Fibroblast of villous mesenchyme (primary cell): Measurements from ENCODE around the gene PIP5K1B. TPM values are rescaled to one million over a fixed set of nuclear protein-coding genes. Genes with fewer than 3 reads are reported as not detected.

Experiments used
- DNase-seq: peaks from one replicate; pipeline ENCODE4 v3.0.0-alpha.2; 2010; ENCODE audit warnings: low read depth
- H3K4me3 ChIP-seq: 2 replicates; pipeline ENCODE4 v1.5.1; 2011; ENCODE audit warnings: low read depth, mild to moderate bottlenecking, low read length
- total RNA-seq: library from RNA; depleted of rRNA; stranded (reverse); fragments of >200 nt; gene quantifications from 2 replicates; pipeline ENCODE4 v1.2.3, GENCODE V29; 2012
- TF ChIP-seq, protein P1 (sequence below): IDR thresholded peaks from 2 replicates; pipeline ENCODE4 v1.5.1; 2012; ENCODE audit warnings: low read depth, mild to moderate bottlenecking, low read length; ENCODE audit not compliant: insufficient read depth

Gene PIP5K1B
- total RNA-seq, 1 donor, result under 0.01 TPM

DNA sequence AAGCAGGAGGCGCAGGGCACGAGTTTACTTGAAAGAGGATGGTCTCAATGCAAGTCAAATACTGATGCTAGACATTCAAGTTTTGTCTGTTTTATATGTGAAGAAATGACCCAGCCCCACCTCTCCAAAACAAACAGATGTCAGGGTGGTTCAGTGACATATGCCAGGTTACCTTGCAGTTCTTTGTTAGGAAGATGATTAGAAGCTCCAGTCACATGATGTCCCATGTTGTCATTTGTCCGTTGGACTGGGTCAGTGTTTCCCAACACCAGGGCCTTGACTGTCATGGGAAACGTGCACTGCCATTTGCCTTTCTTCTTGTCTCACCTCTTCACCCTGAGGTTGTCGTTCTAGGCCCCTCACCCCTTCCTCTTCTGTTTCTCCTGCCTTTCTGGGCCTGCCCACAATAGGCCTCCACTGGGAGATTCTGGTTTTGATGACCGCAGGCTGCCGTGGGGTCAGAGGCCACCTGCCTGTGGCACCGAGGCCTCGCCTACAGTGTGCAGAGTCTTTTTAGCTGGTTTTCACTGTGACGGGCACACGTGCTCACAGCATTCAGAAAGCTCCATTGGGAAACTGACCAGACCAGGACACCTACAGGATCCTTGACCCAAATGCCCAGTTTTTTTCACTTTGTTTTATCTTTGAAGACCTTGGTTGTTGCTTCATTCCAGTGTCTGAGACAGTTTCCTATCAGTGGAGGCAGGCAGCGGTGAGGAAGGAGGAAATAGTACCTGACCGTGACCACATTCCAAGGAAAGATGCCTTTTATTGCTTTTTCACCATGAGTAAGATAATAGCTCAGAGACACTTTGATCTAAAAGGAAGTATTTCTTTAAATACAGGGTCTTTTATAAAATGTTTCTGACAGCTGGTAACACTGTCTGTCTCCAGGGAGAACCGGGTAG, 123.1 kb downstream of the PIP5K1B start:
- no peak for DNase-seq
- H3K4me3 ChIP-seq, result no peak overlapping the region
- TF ChIP-seq, protein P1, sequence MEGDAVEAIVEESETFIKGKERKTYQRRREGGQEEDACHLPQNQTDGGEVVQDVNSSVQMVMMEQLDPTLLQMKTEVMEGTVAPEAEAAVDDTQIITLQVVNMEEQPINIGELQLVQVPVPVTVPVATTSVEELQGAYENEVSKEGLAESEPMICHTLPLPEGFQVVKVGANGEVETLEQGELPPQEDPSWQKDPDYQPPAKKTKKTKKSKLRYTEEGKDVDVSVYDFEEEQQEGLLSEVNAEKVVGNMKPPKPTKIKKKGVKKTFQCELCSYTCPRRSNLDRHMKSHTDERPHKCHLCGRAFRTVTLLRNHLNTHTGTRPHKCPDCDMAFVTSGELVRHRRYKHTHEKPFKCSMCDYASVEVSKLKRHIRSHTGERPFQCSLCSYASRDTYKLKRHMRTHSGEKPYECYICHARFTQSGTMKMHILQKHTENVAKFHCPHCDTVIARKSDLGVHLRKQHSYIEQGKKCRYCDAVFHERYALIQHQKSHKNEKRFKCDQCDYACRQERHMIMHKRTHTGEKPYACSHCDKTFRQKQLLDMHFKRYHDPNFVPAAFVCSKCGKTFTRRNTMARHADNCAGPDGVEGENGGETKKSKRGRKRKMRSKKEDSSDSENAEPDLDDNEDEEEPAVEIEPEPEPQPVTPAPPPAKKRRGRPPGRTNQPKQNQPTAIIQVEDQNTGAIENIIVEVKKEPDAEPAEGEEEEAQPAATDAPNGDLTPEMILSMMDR, result no peak

DNA sequence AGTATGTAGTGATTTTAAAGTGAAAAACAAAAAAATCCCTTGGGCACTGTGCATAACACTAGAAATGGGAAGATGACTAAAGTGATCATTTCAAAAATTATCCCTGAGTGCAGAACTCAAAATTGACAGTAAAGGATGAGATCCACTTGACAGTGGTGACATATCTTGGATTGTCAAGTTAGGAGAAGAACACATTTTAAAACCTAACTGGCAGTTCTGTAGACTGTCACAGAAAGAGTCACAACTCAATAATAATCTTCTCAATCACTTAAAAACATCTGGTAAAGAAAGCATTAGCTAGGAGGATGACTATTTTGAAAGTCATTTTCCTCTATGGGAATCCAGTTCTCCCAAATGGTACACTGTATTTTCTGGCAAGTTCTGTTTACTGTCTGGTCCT, 127.1 kb downstream of the PIP5K1B start:
- H3K4me3 ChIP-seq, result no peak overlapping the region
- TF ChIP-seq, protein P1, result no peak
- no peak for DNase-seq

DNA sequence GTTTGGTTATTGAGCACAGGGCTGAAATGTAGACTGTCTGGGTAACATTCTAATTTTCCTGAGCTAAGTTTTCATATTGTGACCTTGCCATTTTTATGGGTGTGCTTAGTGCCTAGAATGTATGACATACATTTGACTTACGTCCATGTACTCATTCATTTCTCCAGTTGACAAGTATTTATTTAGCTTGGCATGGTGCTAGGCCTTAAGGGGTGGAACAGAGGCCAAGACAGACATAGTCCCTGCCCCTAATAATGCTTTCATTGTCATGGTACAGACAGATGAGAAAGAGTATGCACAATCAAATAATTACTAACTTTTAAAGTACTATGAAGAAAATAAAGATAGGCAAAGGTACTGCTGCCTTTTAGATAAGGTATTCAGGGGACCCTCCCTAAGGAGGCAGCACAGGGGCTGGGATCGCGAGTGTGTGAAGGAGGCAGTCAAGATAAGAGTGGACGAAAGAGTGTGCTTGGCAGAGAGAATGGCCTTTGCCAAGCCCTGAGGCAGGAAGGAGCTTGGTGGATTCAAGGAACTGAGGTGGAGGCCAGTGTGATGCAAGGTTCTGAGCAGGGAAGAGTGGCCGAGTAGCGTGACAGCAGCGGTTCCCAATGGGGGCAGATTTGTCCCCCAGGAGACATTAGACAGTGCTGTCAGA, 128.0 kb downstream of the PIP5K1B start:
- TF ChIP-seq, protein P1, result no peak
- no peak for DNase-seq
- H3K4me3 ChIP-seq, result no peak overlapping the region

DNA sequence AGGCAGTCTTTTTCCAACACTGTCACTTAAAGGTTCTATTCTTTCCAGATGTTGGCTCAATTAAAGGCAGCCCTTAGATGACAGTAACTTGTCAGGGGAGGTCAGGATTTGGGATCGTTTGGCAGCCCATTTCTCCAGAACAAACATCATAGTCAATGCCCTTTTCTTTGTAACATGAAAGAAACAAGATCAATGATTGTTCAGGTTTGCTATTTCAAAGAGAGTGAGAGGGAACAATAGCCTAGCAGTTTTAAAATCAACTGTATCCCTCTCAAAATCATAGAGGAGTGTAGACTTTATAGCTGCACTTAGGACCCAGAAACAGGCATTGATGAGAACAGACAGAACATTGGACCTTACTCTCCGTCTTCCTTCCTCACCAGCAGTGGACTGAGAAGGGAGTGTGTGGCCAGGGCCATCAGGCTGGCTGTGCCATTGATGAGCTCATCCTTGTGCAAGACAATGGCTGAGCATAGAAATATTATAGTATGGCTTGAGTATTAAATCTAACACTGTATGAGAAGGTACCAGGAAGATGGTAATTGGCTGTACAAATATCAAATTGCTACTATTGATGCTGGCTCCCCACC, 130.0 kb downstream of the PIP5K1B start:
- H3K4me3 ChIP-seq, result no peak overlapping the region
- TF ChIP-seq, protein P1, result no peak
- DNase-seq, result no peak

DNA sequence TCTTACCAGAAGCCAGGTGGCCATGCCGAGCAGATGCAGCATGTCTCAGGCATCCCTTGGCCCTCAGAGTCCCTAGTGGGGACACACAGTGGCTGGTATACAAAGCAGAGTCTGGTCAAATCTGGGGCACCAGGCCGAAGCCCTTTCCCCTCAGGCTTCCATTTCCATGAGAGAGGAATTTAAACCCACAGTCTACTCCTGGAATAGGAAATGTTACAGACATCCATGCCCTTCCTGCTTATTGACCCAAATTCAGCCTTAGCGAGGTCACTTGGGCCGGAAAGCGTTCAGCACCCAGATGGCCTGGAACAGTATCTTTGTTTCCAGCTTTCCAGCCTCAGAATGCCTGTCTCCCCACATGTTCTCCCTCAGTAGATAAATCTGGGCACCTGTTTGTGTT, 131.7 kb downstream of the PIP5K1B start:
- TF ChIP-seq, protein P1, result no peak
- DNase-seq, result no peak
- H3K4me3 ChIP-seq, result no peak overlapping the region

DNA sequence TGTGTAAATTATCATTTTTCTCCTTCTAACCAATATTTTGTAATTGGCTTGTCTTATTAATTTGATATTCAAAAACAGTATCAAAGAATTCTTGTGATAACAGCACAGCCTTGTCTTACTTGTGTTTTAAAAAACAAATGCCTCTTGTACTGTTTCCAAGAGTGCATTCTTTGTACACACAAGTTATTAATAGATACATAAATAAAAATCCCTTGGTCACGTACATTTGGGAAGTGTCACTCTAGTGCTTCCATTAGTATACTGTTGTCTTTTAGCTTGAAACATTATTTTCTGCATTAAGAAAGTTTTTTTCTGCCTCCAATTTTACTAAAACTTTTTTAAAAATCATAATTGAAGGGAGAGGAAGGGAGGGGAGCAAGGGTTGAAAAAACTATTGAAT, 133.2 kb downstream of the PIP5K1B start:
- DNase-seq, result no peak

More for the DNA sequence above, 133.2 kb downstream of the PIP5K1B start:
- H3K4me3 ChIP-seq, result no peak overlapping the region
- TF ChIP-seq, protein P1, result no peak
